ENCODE data around the gene CD84. TPM values are rescaled to one million over a fixed set of nuclear protein-coding genes. Genes with fewer than 3 reads are reported as not detected.

Gene CD84
- total RNA-seq, 1 donor from 2014 or later, result 8.1 TPM

- DNase-seq (ENCODE audit: extremely low spot score in 2 of 2), result no peak
- intact Hi-C loops (cut with DNase I), result no loop called here
- no peak overlapping the region for H3K4me3 ChIP-seq
- no peaks in the 10 kb centered on the region for H3K36me3 ChIP-seq
- no peaks in the 10 kb centered on the region for H3K9me3 ChIP-seq
- no peak overlapping the region for H3K27ac ChIP-seq
- TF ChIP-seq CTCF (IDR thresholded peaks at IDR 0.05) (no peak), POLR2A (IDR thresholded peaks at IDR 0.05) (no peak), POLR2AphosphoS5 (IDR thresholded peaks at IDR 0.05; ENCODE audit: insufficient read depth in 1 of 2, low read depth in 1 of 2) (no peak)
- no peaks in the 10 kb centered on the region for H3K4me1 ChIP-seq
- no peaks in the 10 kb centered on the region for H3K27me3 ChIP-seq
These were observed 27.3 kb upstream of the CD84 start for GRCh38 chr1:160606611-160607010.

- no peaks in the 10 kb centered on the region for H3K9me3 ChIP-seq
- no peak overlapping the region for H3K4me3 ChIP-seq
- no peaks in the 10 kb centered on the region for H3K4me1 ChIP-seq
- intact Hi-C loops (cut with DNase I), result no loop called here
- no peak overlapping the region for H3K27ac ChIP-seq
- no peak for TF ChIP-seq POLR2A (IDR thresholded peaks at IDR 0.05)
- TF ChIP-seq POLR2AphosphoS5 (IDR thresholded peaks at IDR 0.05; ENCODE audit: insufficient read depth in 1 of 2, low read depth in 1 of 2), result no peak
- TF ChIP-seq CTCF (IDR thresholded peaks at IDR 0.05), result no peak
- no peak for DNase-seq (ENCODE audit: extremely low spot score in 2 of 2)
- H3K36me3 ChIP-seq, result no peaks in the 10 kb centered on the region
- H3K27me3 ChIP-seq, result no peaks in the 10 kb centered on the region
These were observed 26.6 kb upstream of the CD84 start for GRCh38 chr1:160605792-160606479.

GRCh38 chr1:160605205-160605604 is 25.9 kb upstream of the CD84 start:
- no peak for DNase-seq (ENCODE audit: extremely low spot score in 2 of 2)
- Histone ChIP-seq H3K4me3 (no peak overlapping the region), H3K27ac (no peak overlapping the region), H3K4me1 (no peaks in the 10 kb centered on the region), H3K36me3 (no peaks in the 10 kb centered on the region), H3K9me3 (no peaks in the 10 kb centered on the region), H3K27me3 (no peaks in the 10 kb centered on the region)
- intact Hi-C loops (cut with DNase I), result no loop called here
- no peak for TF ChIP-seq POLR2AphosphoS5 (IDR thresholded peaks at IDR 0.05; ENCODE audit: insufficient read depth in 1 of 2, low read depth in 1 of 2)
- TF ChIP-seq CTCF (IDR thresholded peaks at IDR 0.05), result no peak
- no peak for TF ChIP-seq POLR2A (IDR thresholded peaks at IDR 0.05)

- Histone ChIP-seq H3K27me3 (no peaks in the 10 kb centered on the region), H3K36me3 (no peaks in the 10 kb centered on the region), H3K4me1 (no peaks in the 10 kb centered on the region), H3K9me3 (no peaks in the 10 kb centered on the region), H3K4me3 (no peak overlapping the region), H3K27ac (no peak overlapping the region)
- no peak for DNase-seq (ENCODE audit: extremely low spot score in 2 of 2)
- TF ChIP-seq POLR2A (IDR thresholded peaks at IDR 0.05) (no peak), POLR2AphosphoS5 (IDR thresholded peaks at IDR 0.05; ENCODE audit: insufficient read depth in 1 of 2, low read depth in 1 of 2) (no peak), CTCF (IDR thresholded peaks at IDR 0.05) (no peak)
- intact Hi-C loops (cut with DNase I), result no loop called here
These were observed 18.4 kb upstream of the CD84 start for GRCh38 chr1:160597705-160598104.

DNA sequence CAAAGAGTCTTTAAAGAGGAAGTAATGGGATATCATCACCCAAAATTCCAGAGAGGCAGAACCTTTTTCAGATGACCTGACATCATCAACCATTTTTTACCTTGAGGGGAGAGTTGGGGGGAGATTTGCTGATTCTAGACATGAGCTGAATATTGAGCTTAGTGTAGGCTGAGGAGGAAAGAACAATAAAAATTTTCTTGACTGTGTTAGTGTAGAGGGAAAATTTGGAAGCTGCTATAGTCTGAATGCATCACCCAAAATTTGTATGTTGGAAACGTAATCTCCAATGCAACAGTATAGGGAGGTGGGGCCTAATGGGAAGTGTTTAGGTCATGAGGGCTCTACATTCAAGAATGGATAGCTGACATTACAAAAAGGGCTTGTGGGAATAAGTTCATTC is 17.8 kb upstream of the CD84 start:
- Histone ChIP-seq H3K9me3 (no peaks in the 10 kb centered on the region), H3K36me3 (no peaks in the 10 kb centered on the region), H3K4me1 (no peaks in the 10 kb centered on the region), H3K27me3 (no peaks in the 10 kb centered on the region), H3K4me3 (no peak overlapping the region), H3K27ac (no peak overlapping the region)
- intact Hi-C loops (cut with DNase I), result no loop called here
- no peak for DNase-seq (ENCODE audit: extremely low spot score in 2 of 2)
- TF ChIP-seq CTCF (IDR thresholded peaks at IDR 0.05), result no peak
- TF ChIP-seq POLR2A (IDR thresholded peaks at IDR 0.05), result no peak
- no peak for TF ChIP-seq POLR2AphosphoS5 (IDR thresholded peaks at IDR 0.05; ENCODE audit: insufficient read depth in 1 of 2, low read depth in 1 of 2)
